ENCODE data around the gene ANKMY1. TPM values are rescaled to one million over a fixed set of nuclear protein-coding genes. Genes with fewer than 3 reads are reported as not detected.

The ANKMY1 gene
- 10 to 100 TPM in 1 of 6 experiments, 1 to 10 TPM in 5; 6.6 to 11.0 (median 9.0) TPM for total RNA-seq
- long read RNA-seq, result 0 reads

GRCh38 chr2:240557808-240558207, at the start of gene ANKMY1:
TSS of gene ANKMY1 (minus strand) at chr2:240557988. CDS start at chr2:240557335, 653 bp downstream.
- ATAC-seq (peak in 3 of 4 donors; percentile 8 to 36 (median 23)), DNase-seq (peak; percentile 67 to 81 (median 75))
- 60% methylated on average over 1 of the region's 47 CpGs for WGBS (ENCODE audit: insufficient coverage, low coverage, low lambda C conversion rate, missing lambda C conversion rate)
- H3K27ac ChIP-seq, result no peak within 1 kb of the TSS
- no peaks in the 10 kb centered on the region for H3K9me3 ChIP-seq
- H3K27me3 ChIP-seq, result no peaks in the 10 kb centered on the region
- H3K4me1 ChIP-seq, result peaks cover 0 to 33% (median 16%) of the 10 kb centered on the region in 4 donors
- no peaks in the 10 kb centered on the region for H3K36me3 ChIP-seq
- intact Hi-C loops (cut with DNase I), result no loop called here
- TF ChIP-seq POLR2A (IDR thresholded peaks at IDR 0.05) (no peak), CTCF (IDR thresholded peaks at IDR 0.05) (no peak)
- H3K4me3 ChIP-seq, result peak within 1 kb of the TSS; percentile 27 to 39 (median 29)

- WGBS (ENCODE audit: insufficient coverage, low coverage, low lambda C conversion rate, missing lambda C conversion rate), result 89% methylated on average over 3 of the region's 12 CpGs
- DNase-seq (peak in 2 of 3 donors; percentile 39 to 40), ATAC-seq (no peak)
- no peaks in the 10 kb centered on the region for H3K36me3 ChIP-seq
- H3K9me3 ChIP-seq, result no peaks in the 10 kb centered on the region
- intact Hi-C loops (cut with DNase I), result no loop called here
- TF ChIP-seq CTCF (IDR thresholded peaks at IDR 0.05), result no peak
- TF ChIP-seq POLR2A (IDR thresholded peaks at IDR 0.05), result no peak
- peaks cover 0 to 9% (median 3%) of the 10 kb centered on the region in 4 donors for H3K4me1 ChIP-seq
- no peaks in the 10 kb centered on the region for H3K27me3 ChIP-seq
- no peak overlapping the region for H3K27ac ChIP-seq
- no peak overlapping the region for H3K4me3 ChIP-seq
Measured at GRCh38 chr2:240605867-240606743, 48.3 kb upstream of the ANKMY1 start.

- ATAC-seq (no peak), DNase-seq (peak in 2 of 3 donors; percentile 42 to 52)
- H3K4me1 ChIP-seq, result peaks cover 0 to 9% (median 3%) of the 10 kb centered on the region in 4 donors
- intact Hi-C loops (cut with DNase I), result no loop called here
- no peak overlapping the region for H3K4me3 ChIP-seq
- no peaks in the 10 kb centered on the region for H3K36me3 ChIP-seq
- H3K27ac ChIP-seq, result no peak overlapping the region
- 76% methylated on average over 3 of the region's 19 CpGs for WGBS (ENCODE audit: insufficient coverage, low coverage, low lambda C conversion rate, missing lambda C conversion rate)
- H3K9me3 ChIP-seq, result no peaks in the 10 kb centered on the region
- TF ChIP-seq POLR2A (IDR thresholded peaks at IDR 0.05) (no peak), CTCF (IDR thresholded peaks at IDR 0.05) (no peak)
- no peaks in the 10 kb centered on the region for H3K27me3 ChIP-seq
Measured at GRCh38 chr2:240604939-240605716, 47.3 kb upstream of the ANKMY1 start.

- intact Hi-C loops (cut with DNase I), result no loop called here
- Histone ChIP-seq H3K4me3 (no peak overlapping the region), H3K27me3 (no peaks in the 10 kb centered on the region), H3K4me1 (peaks cover 0 to 9% (median 3%) of the 10 kb centered on the region in 4 donors), H3K27ac (peak overlapping the region in 1 of 3 donors; percentile 33), H3K9me3 (no peaks in the 10 kb centered on the region), H3K36me3 (no peaks in the 10 kb centered on the region)
- ATAC-seq (peak; percentile 94 to 97 (median 96)), DNase-seq (peak; percentile 94 to 95 (median 94))
- WGBS (ENCODE audit: insufficient coverage, low coverage, low lambda C conversion rate, missing lambda C conversion rate), result 23% methylated on average over 6 of the region's 11 CpGs
- TF ChIP-seq CTCF (IDR thresholded peaks at IDR 0.05) (peak; percentile 76 to 90 (median 90)), POLR2A (IDR thresholded peaks at IDR 0.05) (no peak)
Measured at GRCh38 chr2:240604291-240604938, 46.6 kb upstream of the ANKMY1 start.
